Middle frontal gyrus (tissue), 1 donor: ENCODE results near the gene ANKLE1.
A peak's percentile ranks its signal among the peaks of the same experiment; 100 is the strongest.

Experiments
- DNase-seq: peaks from one replicate; pipeline ENCODE4 v3.0.0-alpha.2; 2015; ENCODE audit warnings: low spot score; ENCODE audit errors: extremely low spot score

Gene ANKLE1

GRCh38 chr19:17325881-17326594 lies 44.3 kb downstream of the ANKLE1 start:
- peak; percentile 11 for DNase-seq

GRCh38 chr19:17326595-17326966 lies 44.9 kb downstream of the ANKLE1 start:
- no peak for DNase-seq

- no peak for DNase-seq
These were observed 45.5 kb downstream of the ANKLE1 start for GRCh38 chr19:17327068-17327653.

- no peak for DNase-seq
These were observed 46.2 kb downstream of the ANKLE1 start for GRCh38 chr19:17327654-17328516.

- no peak for DNase-seq
These were observed 47.0 kb downstream of the ANKLE1 start for GRCh38 chr19:17328517-17329365.

- DNase-seq = no peak
These were observed 47.9 kb downstream of the ANKLE1 start for GRCh38 chr19:17329366-17330261.

- DNase-seq = no peak
These were observed 48.8 kb downstream of the ANKLE1 start for GRCh38 chr19:17330262-17331044.

- DNase-seq = no peak
These were observed 49.4 kb downstream of the ANKLE1 start for GRCh38 chr19:17331045-17331558.

- no peak for DNase-seq
These were observed 50.6 kb downstream of the ANKLE1 start for GRCh38 chr19:17332360-17332676.

- no peak for DNase-seq
These were observed 51.2 kb downstream of the ANKLE1 start for GRCh38 chr19:17332677-17333581.

- no peak for DNase-seq
These were observed 52.1 kb downstream of the ANKLE1 start for GRCh38 chr19:17333611-17334413.

GRCh38 chr19:17334414-17335409 lies 53.0 kb downstream of the ANKLE1 start, which contains the start of gene ANO8:
Gene ANO8 (minus strand): TSS chr19:17334855. CDS start chr19:17334670, 185 bp downstream.
- DNase-seq = peak; percentile 89

- DNase-seq = no peak
These were observed 53.9 kb downstream of the ANKLE1 start for GRCh38 chr19:17335575-17335974.
